Ureter (tissue), 1 donor: Measurements from ENCODE around the gene TMED7. TPM values are rescaled to one million over a fixed set of nuclear protein-coding genes. Genes with fewer than 3 reads are reported as not detected.

Experiments
- DNase-seq: peaks from one replicate; pipeline ENCODE4 v3.0.0-alpha.2; 2020; ENCODE audit warnings: low spot score
- total RNA-seq: library from RNA; stranded (reverse); gene quantifications from one replicate; pipeline ENCODE4 v1.2.4, GENCODE V29; 2023
- donor health status: DM: yes; HTN: yes; CAD: no.

The TMED7 gene
- total RNA-seq, 1 donor from 2014 or later, result 88.8 TPM

DNA sequence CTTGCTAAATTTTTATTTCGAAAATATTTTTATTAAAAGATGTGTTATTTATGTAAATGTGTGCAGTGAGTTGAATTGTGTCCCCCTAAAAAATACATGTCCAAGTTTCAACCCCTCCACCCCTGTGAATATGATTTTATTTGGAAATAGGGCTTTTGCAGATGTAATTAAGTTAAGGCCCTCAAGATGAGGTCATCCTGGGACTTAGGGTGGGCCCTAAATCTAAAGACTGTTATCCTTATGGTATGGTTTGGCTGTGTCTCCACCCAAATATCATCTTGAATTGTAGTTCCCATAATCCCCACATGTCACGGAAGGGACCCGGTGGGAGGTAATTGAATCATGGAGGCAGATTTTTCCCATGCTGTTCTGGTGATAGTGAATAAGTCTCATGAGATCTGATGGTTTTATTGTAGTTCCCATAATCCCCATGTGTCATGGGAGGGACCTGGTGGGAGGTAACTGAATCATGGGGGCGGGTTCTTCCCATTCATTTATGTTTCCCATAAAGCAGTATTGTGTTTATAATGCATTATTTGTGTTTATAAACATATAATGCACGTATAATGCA lies 1.5 kb upstream of the TMED7 start:
- DNase-seq, result no peak

DNA sequence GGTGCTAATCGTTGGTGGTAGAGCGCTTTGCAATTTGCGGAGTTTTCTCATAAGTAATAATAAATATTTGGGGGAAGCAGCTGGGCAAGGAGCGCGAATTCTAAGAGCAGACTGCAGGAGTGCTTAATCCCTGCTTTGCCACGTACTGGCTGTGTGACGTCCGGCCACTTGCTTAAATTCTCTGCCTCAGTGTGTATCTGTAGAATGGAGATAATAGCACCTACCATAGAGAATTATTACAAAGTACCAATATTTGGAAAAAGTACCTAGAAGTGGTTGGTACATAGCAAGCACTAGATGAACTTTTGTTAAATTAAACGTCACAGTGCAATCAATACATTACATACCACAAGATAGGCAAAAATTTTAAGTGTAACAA lies 598 bp upstream of the TMED7 start:
- no peak for DNase-seq

DNA sequence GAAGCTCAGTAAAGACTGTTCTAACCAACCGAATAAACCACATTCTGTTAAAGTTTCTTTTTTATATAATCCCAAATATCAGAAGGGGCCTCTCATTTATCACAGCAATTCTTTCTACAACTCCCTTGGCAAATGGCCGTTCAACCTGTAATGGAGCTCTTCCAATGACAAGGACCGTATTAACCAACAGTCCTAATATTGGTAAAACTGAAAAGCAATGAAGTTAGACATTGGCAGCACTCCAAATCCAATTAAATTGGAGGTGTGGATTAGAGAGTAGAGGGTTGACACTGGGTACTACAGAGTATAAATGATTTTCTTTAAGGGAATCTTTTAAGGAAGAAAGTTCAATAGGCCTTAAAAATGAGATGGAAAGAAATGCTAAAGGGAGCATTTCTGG lies 842 bp downstream of the TMED7 start:
- DNase-seq, result no peak

DNA sequence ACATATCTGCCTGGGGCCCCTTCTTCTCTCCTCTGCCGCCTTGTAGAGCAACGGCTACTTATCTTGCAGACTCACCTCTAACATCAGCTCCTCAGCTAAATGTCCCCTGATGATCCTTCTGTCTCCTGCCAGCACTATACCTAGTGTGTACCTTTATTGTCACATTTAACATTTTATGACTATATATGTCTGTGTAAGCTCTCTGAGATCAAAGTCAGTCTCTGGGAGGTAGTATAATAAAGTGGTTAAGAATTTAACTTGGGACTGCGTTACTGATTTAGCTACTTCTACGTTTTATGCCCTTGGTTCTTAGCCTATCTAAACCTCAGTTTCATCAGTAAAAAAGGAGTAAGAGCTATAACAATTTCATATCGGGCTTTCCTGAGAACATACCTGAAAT lies 2.2 kb downstream of the TMED7 start:
- no peak for DNase-seq

DNA sequence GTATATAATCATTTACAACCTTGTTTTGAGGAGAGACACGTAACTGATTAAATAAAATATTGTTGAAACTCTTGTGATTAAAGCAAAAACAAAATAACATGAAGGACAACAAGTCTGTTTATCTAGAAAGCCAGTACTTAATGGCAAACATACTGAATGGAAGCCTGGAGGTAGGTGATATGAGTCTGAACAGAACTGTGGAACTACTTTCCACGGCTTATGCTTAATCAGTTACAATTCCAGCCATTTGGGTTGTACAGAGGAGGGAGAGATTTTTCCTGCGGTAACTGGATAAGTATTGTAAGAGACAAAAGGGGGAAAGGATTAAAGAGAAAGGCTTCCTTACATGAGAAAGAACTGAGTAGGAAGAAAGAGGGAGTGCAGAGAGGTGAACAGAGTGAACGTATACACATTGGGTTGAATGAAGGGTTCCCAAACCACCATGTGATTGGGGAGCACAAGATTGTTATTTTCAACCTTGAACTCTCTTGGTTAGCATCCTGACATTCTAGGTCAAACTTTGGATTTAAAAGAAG lies 4.4 kb downstream of the TMED7 start:
- DNase-seq, result no peak

DNA sequence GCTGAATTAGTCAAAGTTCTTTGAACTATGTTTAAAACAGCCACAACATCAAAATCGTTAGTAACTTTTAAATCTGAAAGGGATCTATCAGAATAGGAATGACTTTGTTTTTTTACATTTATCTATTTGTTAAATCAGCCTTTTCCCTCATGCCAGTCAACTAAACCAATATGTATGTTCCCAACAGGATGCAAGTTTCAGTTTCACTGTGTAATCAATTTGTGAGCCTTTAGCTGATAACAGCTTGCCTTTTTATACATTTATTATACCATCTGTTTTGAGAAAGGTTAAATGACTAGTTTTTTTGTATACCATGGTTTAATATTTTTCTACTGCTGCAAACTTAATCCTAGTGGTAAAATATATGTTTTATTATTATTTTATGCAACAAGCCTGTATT lies 8.9 kb downstream of the TMED7 start:
- no peak for DNase-seq

DNA sequence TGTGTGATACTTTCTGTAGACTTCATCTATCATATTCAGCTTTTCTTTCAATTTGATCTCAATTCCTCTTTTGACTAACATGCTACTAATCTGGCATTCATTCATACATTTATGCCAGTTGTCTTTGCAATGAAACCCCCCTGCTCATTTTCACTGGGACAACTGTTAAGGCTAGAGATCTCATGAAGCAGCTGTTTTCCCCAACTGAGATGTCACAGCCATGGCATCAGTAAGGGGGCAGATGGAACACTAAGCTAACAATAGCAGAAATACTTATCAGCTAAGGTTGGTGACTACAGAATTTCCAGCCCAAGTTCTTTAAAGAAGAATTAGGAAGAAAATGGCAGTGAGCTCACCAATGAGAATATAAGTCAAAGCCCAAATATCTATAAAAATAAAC lies 9.4 kb downstream of the TMED7 start:
- no peak for DNase-seq

DNA sequence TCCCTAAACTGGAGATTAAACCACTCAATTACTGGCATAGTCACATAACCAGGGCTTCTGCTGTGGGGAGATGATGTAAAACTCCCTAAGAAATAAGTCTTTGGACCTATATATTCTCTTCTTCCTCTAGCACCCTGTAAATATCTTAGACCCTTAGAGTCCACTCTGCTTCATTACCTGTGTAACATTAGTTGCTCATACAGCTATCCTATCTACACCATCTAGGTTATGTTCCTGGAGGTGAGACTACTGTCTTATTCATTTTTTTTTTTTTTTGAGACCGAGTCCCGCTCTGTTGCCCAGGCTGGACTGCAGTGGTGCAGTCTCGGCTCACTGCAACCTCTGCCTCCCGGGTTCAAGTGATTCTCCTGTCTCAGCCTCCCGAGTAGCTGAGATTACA lies 14.0 kb downstream of the TMED7 start:
- DNase-seq, result no peak

DNA sequence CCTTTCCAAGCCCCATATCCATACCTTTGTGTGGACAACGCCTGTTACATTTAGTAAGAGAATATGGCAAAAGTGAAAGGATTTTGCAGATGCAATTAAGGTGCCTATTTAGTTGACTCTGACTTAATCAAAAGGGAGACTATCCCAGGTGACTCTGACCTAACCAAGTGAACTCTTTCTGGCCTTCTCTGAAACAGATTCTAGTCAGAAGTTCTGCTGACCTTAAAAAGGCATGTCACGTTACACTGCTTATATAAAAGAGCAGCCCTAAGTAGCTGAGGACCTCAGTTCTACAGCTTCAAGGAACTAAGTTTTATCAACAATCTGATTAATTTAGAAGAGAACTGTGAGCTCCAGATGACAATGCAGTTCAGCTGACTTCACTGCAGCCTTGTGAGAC lies 17.9 kb downstream of the TMED7 start:
- DNase-seq, result no peak

DNA sequence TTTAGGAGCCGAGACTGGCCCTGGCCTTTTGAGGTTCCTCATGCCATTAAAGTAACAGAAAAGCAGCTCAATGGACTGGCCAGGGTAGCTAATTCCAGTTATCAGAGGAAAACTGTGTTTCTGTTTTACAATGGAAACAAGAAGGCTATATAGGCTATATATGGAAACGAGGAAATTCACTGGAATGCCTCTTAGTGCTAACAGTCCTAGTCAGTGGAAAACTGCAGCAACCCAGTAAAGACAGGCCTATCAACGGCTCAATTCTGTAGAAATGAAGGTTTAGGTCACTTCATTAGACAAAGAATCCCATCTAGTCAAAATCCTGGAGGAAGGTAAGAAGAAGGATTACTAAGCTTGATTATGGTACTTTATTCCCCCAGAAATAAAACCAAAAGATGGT lies 20.4 kb downstream of the TMED7 start:
- DNase-seq, result no peak

DNA sequence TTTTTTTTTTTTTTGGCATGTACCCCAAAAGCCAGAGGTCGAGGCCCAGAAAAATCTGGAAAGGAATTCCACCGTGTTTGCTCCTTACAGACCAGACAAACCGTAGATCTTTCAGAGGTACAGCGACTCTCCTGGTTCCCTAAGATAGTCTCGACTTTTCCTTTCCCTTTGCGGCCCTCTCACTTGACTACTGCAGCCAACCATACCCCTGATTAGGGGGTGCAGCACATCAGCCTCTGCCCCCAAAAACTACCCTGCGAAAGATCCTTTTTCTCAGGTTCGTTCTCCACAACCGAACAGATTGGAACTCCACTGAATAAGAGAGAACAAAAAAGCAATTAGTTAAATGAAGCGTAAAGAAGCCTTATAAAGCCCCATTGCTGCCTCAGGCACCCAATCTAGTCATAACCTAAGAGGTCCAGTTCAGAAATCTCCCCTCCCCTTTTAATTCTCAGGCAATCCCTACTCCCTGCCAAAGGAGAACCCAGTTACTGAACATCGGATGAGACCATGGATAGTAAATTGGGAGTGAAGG lies 23.2 kb downstream of the TMED7 start:
- DNase-seq, result no peak

DNA sequence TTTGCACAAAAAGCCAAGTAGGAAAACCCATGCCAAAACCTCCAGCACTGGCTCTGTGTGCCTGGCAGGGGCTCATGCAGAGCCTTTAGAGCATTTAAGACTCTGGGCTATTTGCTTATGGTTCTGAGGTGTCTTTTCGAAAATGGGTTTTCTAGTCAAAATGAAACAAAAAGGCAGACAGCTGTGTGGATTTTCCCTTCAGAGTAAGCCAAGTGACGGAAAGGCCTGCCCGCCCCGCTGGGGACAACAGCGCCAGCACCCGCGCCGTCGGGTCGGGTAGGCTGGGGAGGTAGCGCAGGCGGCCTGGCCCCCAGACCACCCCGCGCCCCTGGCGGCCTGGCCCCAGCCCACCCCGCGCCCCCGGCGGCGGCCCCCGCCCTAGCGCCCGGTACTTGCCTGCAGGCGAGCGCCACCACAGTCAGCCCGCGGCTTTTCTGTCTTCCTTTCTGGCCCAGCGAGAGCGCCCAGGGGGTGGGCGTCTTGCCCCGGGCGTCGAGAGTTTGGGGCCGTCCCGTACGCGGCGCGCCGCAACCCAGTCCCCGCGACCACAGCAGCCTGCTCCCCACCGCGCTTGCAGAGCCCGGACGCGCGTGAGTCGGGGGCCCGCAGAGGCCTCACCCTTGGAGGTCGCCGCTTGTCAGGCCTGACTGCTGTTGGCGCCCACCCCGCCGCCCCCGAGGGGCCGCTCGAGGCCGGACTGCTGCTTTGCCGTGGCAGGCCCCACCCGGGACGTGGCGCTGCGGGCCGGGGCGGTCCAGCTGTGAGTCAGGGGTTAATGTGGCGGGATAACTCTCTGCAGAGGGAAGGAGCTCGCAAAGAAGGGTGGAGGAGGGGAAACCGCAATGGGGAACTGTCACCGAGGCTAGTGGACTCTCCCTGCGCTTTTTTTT lies 23.9 kb downstream of the TMED7 start, which contains the start of gene TICAM2:
TSS of gene TICAM2 (minus strand) at position 779 of the 890 bp plus-strand sequence. CDS start 21,223 bp downstream, outside the sequence.
- DNase-seq, result peak; percentile 68

DNA sequence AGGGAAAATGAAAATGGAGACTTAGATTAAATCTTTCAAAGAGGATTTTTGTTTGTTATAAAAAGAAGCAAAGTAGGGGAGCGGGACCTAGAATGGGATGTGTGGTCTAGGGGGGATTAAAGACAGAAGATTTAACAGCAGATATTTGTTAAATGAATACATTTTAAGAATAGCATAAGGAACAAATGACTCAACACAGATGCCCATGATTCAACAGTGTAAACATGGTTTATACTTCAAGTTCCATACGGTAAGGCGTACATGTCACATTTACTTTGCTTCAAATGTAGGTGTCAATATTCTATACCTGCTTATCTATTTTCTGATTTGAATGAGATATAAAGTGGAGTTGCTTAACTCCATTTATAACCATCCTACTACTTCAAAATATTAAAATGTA lies 25.1 kb downstream of the TMED7 start:
- no peak for DNase-seq

DNA sequence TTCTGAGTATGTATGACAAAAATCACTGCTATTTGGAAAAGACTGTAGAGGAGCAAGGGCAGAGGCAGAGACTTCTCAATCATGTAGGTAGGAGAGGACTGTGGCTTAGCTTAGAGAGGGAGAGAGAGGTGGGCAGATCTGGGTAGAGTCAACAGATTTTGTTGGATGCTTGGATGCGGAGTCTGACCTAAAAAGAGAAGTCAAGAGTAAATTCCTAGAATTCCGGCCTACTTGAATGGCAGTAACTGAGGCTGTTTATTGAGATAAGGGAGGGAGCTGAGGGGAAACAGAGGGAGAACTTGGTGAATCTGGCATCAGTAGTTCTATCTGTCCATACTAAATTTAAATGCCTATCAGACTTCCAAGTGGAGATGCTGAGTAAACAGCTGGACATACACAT lies 25.9 kb downstream of the TMED7 start:
- no peak for DNase-seq

DNA sequence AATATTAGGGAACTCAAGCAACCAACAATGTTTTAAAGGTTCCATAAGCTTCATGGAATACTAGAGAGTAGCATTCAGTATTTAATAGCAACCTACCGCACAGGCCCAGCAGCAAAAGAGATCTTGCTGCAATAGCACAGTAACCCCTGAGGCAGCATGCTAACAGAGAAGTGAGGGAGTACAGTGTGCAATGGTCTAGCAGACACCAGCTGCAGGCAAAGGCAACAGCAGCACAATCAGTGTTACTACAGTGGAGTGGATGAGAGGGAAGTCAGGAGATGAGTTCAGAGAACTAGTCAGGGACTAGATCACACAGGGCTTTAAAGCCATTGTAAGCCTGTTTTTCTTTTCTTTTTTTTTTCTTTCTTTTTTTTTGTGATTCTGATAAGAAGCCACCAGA lies 26.3 kb downstream of the TMED7 start:
- DNase-seq, result no peak

DNA sequence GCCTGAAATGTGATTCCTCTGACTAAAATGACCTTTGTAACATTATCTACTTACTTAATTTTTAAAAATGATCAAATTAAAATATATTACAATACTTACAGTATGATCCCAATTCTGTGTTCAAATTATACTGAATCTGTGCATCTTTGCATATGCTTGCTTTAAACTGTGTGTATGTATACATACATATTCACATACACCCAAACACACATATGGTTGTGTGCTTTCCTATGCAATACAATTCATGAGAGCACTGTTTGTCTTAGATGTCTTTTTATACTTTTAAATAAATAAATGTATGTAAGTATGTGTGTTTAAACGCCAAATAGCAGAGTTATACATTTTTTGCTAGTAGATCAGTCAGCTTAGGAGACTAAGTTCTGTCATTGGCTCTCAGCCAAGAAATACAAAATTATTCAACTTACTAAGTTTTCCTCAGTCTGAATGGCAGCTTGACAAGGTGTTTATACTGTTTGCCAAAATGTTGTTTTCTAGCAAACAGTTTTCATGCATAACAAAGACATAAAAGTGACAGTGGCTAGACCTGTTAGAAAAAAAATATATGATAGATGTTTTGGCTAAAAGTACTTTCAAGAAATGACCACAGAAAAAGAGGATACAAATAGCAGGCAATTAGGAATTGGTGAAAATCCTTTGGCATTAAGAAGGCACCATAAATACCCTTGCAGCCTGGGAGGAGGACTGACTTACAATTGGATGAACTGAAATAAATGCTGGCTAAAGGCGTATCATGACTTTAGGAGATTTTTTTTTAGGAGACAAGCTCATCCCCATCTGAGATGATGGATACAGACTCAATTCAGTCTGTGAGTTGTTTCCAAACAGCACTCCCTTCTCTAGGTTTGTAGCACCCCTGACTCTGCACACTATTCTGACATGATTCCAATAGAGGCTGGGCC lies 31.4 kb downstream of the TMED7 start:
- no peak for DNase-seq

DNA sequence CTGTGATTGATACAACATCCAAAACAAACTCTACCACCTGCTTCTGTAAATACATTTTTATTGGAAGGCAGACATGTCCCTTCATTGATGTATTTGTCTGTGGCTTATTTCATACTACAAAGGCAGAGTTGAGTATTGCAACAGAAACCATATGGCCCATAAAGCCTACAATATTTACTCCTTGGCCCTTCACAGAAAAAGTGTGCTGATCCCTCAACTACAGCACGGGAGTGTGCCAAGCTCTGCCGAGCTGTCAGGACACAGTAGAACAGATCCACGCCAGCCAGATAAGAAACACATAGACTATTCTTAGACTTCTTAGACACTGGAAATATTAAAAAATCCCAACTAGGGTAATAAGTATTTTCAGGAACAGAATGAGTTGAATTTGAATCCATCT lies 36.8 kb downstream of the TMED7 start:
- DNase-seq, result no peak

DNA sequence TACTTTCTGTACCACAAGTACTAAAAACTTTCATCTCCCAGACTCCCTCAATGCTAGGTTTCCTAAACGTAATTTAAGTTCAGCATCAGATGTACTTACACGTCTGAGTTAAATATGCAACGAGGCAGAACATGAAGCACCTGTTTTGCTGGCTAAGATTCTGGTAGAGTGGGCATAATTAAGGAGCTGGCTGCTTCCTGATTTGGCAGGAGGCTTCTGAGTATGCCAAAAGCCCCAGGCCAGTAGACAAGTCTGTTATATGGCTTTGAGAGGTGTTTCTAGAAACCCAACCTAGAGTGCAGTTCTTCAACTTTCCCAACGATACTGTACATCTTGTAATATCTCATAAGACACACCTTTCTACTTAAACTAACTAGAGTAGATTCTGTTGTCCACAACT lies 37.2 kb downstream of the TMED7 start:
- no peak for DNase-seq

DNA sequence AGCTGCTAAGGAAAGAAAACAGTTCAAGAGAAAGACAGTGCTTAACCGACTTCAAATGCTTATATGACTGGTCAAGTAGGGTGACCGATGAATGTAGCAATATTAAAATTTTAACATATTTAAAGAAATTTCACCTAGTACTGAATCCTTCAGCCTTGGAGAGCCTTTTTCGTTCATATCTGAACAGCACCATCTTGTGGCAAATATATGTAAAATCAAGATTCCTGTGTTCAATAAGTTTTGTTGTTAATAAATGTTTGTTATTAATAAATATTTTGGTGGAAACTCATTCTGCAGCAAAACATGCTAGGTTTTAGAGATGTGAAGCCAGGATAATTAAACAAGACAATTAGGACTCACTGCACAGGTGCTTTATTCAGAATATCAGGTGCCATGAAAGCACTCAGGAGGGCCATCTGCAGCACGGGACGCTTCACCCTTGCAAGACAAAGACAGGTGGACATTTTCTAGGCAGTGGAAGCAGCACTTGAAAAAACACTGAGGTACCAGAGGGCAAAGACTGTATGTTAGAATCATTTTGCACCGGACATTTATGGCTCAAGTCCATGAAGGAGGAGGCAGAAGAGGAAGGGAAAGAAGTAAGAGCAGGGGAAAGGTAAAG lies 39.2 kb downstream of the TMED7 start:
- no peak for DNase-seq

DNA sequence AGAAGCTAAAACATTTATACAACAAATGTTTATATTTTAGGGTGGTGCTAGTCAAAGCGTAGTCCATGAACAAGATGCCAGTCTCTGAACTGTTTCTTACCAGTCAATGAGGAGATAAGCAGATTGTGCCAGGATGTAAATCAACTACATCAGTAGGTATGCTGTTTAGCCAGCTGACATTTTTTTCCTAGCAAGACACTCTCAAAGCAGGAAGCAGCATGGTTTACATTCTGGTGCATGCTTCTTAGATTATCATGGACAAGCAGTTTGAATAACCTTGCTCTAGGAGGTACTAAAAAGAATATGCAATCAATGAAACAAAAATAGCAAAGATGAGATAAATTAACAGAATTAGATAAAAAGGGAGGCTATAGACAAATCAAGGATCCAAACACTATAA lies 40.6 kb downstream of the TMED7 start:
- no peak for DNase-seq

DNA sequence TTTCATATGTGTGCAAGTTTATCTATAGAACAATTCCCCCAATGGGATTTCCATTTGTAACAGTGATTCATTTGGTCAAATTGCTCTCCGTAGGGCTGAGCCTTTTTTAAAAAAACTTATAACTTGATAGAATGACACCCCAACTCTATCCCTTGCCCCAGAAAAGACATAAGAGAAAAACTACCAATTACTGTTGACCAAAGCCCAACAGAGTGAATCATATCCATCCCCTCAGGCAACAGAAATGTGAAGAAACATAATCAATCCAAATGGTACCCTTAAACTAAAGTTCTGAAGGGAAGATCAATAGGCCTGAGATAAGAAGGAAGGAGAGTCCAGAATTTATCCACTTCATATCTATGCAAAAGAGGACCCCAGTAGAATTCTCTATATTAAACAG lies 41.3 kb downstream of the TMED7 start:
- DNase-seq, result no peak
